Tibial nerve (tissue), 4 donors: ENCODE data around the gene TP63. TPM values are rescaled to one million over a fixed set of nuclear protein-coding genes. Genes with fewer than 3 reads are reported as not detected.

Source experiments
- DNase-seq, 2 donors: peaks; one replicate each; pipeline ENCODE4 v3.0.0-alpha.2; 2019; ENCODE audit warnings: low spot score in 2 of 2
- H3K27ac ChIP-seq, 4 donors: fragments of 200-600 bp; sonication (generic) in 3 of 4; one replicate each; pipeline ENCODE4 v1.5.1; 2017 to 2019; ENCODE audit warnings: mild to moderate bottlenecking in 1 of 4
- H3K27me3 ChIP-seq, 2 donors: fragments of 200-600 bp; sonication (generic) in 1 of 2; one replicate each; pipeline versions ENCODE4 v1.5.1 to v1.6.0; 2017 to 2019
- H3K36me3 ChIP-seq, 3 donors: fragments of 200-600 bp; sonication (generic); one replicate each; pipeline ENCODE4 v1.5.1; 2018 to 2019
- H3K4me1 ChIP-seq, 4 donors: fragments of 200-600 bp; sonication (generic) in 3 of 4; one replicate each; pipeline ENCODE4 v1.5.1; 2017 to 2019
- H3K4me3 ChIP-seq, 4 donors: fragments of 200-600 bp; sonication (generic) in 3 of 4; one replicate each; pipeline ENCODE4 v1.5.1; 2017 to 2019; ENCODE audit warnings: mild to moderate bottlenecking in 1 of 4, moderate library complexity in 1 of 4
- H3K9me3 ChIP-seq, 4 donors: fragments of 200-600 bp; sonication (generic) in 3 of 4; one replicate each; pipeline ENCODE4 v1.5.1; 2017 to 2019
- CTCF ChIP-seq, 5 experiments: fragments of 200-600 bp in 3 of 5; fragments of 450-650 bp in 2 of 5; sonication (generic) in 3 of 5; IDR thresholded peaks; one replicate each; pipeline ENCODE4 v1.5.1; 2016 to 2019; ENCODE audit warnings: antibody characterized with exemption in 5 of 5, mild to moderate bottlenecking in 3 of 5, moderate library complexity in 2 of 5
- EP300 ChIP-seq, 2 donors: sonication (generic); formaldehyde crosslinking; IDR thresholded peaks; one replicate each; pipeline ENCODE4 v1.6.1; 2017; ENCODE audit warnings: antibody characterized with exemption in 2 of 2, mild to moderate bottlenecking in 1 of 2
- POLR2A ChIP-seq, 2 donors: fragments of 450-650 bp; IDR thresholded peaks; one replicate each; pipeline ENCODE4 v1.6.1; 2017; ENCODE audit warnings: antibody characterized with exemption in 2 of 2, mild to moderate bottlenecking in 2 of 2, moderate library complexity in 2 of 2
- WGBS, 2 donors: methylation state at CpG; one replicate each; pipeline ENCODE4 v1.1.5; 2018; 5-methylcytosine and 5-hydroxymethylcytosine counted together
- total RNA-seq, 4 donors: library from RNA; depleted of rRNA; stranded (reverse); fragments of >200 nt; gene quantifications; one replicate each; pipeline ENCODE4 v1.1.0, GENCODE V29; 2016

The TP63 gene
- total RNA-seq, 4 donors from 2014 or later, result 1.7 to 7.5 (median 4.2) TPM; not detected in 1

- Histone ChIP-seq H3K27ac (no peak overlapping the region), H3K4me1 (peaks cover 0 to 14% (median 5%) of the 10 kb centered on the region in 4 donors), H3K36me3 (no peaks in the 10 kb centered on the region), H3K4me3 (no peak overlapping the region), H3K9me3 (no peaks in the 10 kb centered on the region), H3K27me3 (no peaks in the 10 kb centered on the region)
- DNase-seq, result no peak
- 13 to 16% methylated on average over 2 of the region's 2 CpGs for WGBS, 2 donors
- TF ChIP-seq CTCF (IDR thresholded peaks at IDR 0.05) (no peak), EP300 (IDR thresholded peaks at IDR 0.05) (no peak), POLR2A (IDR thresholded peaks at IDR 0.05) (no peak)
Measured at GRCh38 chr3:189625572-189625971, 5.6 kb upstream of the TP63 start.

DNA sequence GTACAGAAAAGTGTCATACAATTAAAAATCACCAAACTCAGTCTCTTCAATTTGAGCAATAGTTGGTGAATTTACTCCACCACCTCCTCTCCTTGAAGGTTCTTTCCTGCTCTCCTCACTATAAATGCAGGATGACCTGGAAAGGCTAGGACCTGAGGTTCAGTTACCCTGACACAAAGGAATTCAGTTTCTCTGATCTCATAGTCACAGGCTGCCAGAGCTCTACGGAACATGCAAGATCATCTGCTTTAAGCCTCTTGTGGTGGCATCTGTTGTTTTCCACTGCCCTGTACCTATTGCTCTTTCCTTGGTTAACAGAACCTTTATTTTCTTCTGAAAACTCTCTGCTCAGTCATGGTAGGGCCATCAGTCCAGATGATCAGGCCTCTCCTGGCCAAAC, 4.9 kb upstream of the TP63 start:
- no peak overlapping the region for H3K4me3 ChIP-seq
- no peak overlapping the region for H3K27ac ChIP-seq
- TF ChIP-seq EP300 (IDR thresholded peaks at IDR 0.05) (no peak), POLR2A (IDR thresholded peaks at IDR 0.05) (no peak), CTCF (IDR thresholded peaks at IDR 0.05) (no peak)
- peaks cover 0 to 20% (median 5%) of the 10 kb centered on the region in 4 donors for H3K4me1 ChIP-seq
- 63 to 100% methylated on average over 1 of the region's 1 CpG for WGBS, 2 donors
- no peaks in the 10 kb centered on the region for H3K36me3 ChIP-seq
- DNase-seq, result no peak
- H3K27me3 ChIP-seq, result no peaks in the 10 kb centered on the region
- no peaks in the 10 kb centered on the region for H3K9me3 ChIP-seq

- peaks cover 0 to 20% (median 5%) of the 10 kb centered on the region in 4 donors for H3K4me1 ChIP-seq
- H3K4me3 ChIP-seq, result peak overlapping the region in 1 of 4 donors; percentile 40
- WGBS, 2 donors, result 5 to 12% methylated on average over 3 of the region's 3 CpGs
- peak overlapping the region in 3 of 4 donors; percentile 29 to 74 (median 53) for H3K27ac ChIP-seq
- peak; percentile 18 for DNase-seq
- H3K36me3 ChIP-seq, result no peaks in the 10 kb centered on the region
- H3K9me3 ChIP-seq, result no peaks in the 10 kb centered on the region
- H3K27me3 ChIP-seq, result no peaks in the 10 kb centered on the region
- TF ChIP-seq POLR2A (IDR thresholded peaks at IDR 0.05), result no peak
- no peak for TF ChIP-seq CTCF (IDR thresholded peaks at IDR 0.05)
- TF ChIP-seq EP300 (IDR thresholded peaks at IDR 0.05), result no peak
Measured at GRCh38 chr3:189629803-189630455, 1.3 kb upstream of the TP63 start.

DNA sequence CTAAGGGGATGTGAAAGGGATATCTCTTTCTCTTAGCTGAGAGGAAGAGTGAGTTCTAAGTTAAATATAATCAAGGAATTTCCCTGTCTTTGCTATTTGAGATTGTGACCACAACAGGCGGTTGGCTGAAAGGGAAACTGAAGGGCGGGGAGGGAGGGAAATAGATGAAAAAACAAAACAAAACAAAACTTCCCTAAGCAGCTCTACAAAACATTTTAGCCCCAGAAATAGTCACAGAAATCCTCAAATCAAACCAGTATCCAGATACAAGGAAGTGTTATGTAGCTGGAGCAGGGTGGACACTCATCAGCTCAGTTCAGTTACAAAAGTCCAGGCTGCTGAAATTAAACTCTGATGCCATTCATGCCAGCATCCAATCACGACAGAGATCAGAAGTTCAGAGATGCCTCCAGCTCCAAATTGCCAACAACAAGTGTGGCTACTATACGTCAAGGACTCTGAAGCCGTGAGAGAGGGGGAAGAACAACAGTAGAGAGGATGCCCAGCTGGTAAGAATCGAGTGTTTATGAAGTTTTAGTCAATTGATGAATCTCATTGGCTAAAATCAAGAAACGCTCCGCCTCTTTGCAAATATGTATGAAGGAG, 319 bp upstream of the TP63 start:
- no peaks in the 10 kb centered on the region for H3K36me3 ChIP-seq
- H3K4me1 ChIP-seq, result peaks cover 0 to 20% (median 5%) of the 10 kb centered on the region in 4 donors
- WGBS, 2 donors, result 16 to 23% methylated on average over 8 of the region's 8 CpGs
- H3K9me3 ChIP-seq, result no peaks in the 10 kb centered on the region
- no peak for TF ChIP-seq EP300 (IDR thresholded peaks at IDR 0.05)
- no peaks in the 10 kb centered on the region for H3K27me3 ChIP-seq
- peak overlapping the region; percentile 10 to 40 (median 16) for H3K4me3 ChIP-seq
- H3K27ac ChIP-seq, result peak overlapping the region in 3 of 4 donors; percentile 7 to 74 (median 53)
- DNase-seq, result no peak

DNA sequence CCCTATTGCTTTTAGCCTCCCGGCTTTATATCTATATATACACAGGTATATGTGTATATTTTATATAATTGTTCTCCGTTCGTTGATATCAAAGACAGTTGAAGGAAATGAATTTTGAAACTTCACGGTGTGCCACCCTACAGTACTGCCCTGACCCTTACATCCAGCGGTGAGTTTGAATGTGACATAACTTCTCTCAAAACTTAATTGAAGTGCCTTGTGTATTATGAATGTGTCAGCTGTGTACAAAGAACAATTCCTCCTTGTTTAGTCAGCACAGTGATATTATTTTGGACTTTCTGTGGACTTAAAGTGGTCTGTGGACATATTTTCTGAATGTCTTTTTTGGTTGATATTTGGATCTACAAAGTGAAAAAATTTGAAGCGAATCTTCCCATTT, 220 bp downstream of the TP63 start:
- TF ChIP-seq EP300 (IDR thresholded peaks at IDR 0.05) (no peak), POLR2A (IDR thresholded peaks at IDR 0.05) (no peak), CTCF (IDR thresholded peaks at IDR 0.05) (no peak)
- no peaks in the 10 kb centered on the region for H3K27me3 ChIP-seq
- peak overlapping the region in 2 of 4 donors; percentile 53 to 74 for H3K27ac ChIP-seq
- DNase-seq, result no peak
- H3K4me3 ChIP-seq, result peak overlapping the region; percentile 10 to 40 (median 16)
- H3K4me1 ChIP-seq, result peaks cover 0 to 20% (median 5%) of the 10 kb centered on the region in 4 donors
- H3K36me3 ChIP-seq, result no peaks in the 10 kb centered on the region
- no peaks in the 10 kb centered on the region for H3K9me3 ChIP-seq
- WGBS, 2 donors, result 34 to 39% methylated on average over 6 of the region's 6 CpGs
